Karpas-422 (cell line): ENCODE results near the gene FBXO9. TPM values are rescaled to one million over a fixed set of nuclear protein-coding genes. Genes with fewer than 3 reads are reported as not detected.

Experiments used
- DNase-seq: peaks from one replicate; pipeline ENCODE4 v3.0.0-alpha.2; 2015
- H2AFZ ChIP-seq: fragments of 200-600 bp; sonication (generic); 2 replicates; pipeline ENCODE4 v1.6.1; 2014; ENCODE audit warnings: antibody characterized with exemption, low read length, mixed read lengths
- H3K27ac ChIP-seq: fragments of 200-600 bp; sonication (generic); 2 replicates; pipeline ENCODE4 v1.5.1; 2014; ENCODE audit warnings: mild to moderate bottlenecking, low read length, moderate library complexity
- H3K27me3 ChIP-seq: fragments of 200-600 bp; sonication (generic); 2 replicates; pipeline ENCODE4 v1.6.1; 2014; ENCODE audit warnings: low read length, mixed read lengths
- H3K36me3 ChIP-seq: fragments of 200-600 bp; sonication (generic); 2 replicates; pipeline ENCODE4 v1.6.1; 2014; ENCODE audit warnings: low read length, mixed read lengths; ENCODE audit not compliant: insufficient read depth
- H3K4me1 ChIP-seq: fragments of 200-600 bp; sonication (generic); 2 replicates; pipeline ENCODE4 v1.6.1; 2014; ENCODE audit warnings: mild to moderate bottlenecking, low read length, mixed read lengths
- H3K4me2 ChIP-seq: fragments of 200-600 bp; sonication (generic); 2 replicates; pipeline ENCODE4 v1.6.1; 2014; ENCODE audit warnings: low read length, low read depth, mild to moderate bottlenecking; ENCODE audit not compliant: poor library complexity, severe bottlenecking
- H3K4me3 ChIP-seq: fragments of 200-600 bp; sonication (generic); 2 replicates; pipeline ENCODE4 v1.5.1; 2014; ENCODE audit warnings: mild to moderate bottlenecking, antibody characterized with exemption, low read length, mixed read lengths
- H3K79me2 ChIP-seq: fragments of 200-600 bp; sonication (generic); 2 replicates; pipeline ENCODE4 v1.6.1; 2014; ENCODE audit warnings: mild to moderate bottlenecking, low read length, mixed read lengths
- H3K9ac ChIP-seq: fragments of 200-600 bp; sonication (generic); 2 replicates; pipeline ENCODE4 v1.6.0; 2014; ENCODE audit warnings: low read length
- H3K9me2 ChIP-seq: fragments of 200-600 bp; sonication (generic), shearing (Covaris generic); replicated peaks from 2 replicates; pipeline ENCODE4 v1.6.0; 2014; ENCODE audit warnings: mild to moderate bottlenecking, low read length, moderate library complexity; ENCODE audit not compliant: insufficient read depth
- H3K9me3 ChIP-seq: fragments of 300-700, 200-600 bp; sonication (generic); 2 replicates; pipeline ENCODE4 v1.6.1; 2014; ENCODE audit warnings: low read length, mixed read lengths
- H4K20me1 ChIP-seq: fragments of 200-600 bp; sonication (generic); 2 replicates; pipeline ENCODE4 v1.6.1; 2014; ENCODE audit warnings: mild to moderate bottlenecking, antibody characterized with exemption, low read length, low read depth; ENCODE audit not compliant: insufficient read depth
- total RNA-seq: library from RNA; depleted of rRNA; stranded (reverse); fragments of >200 nt; shearing (Covaris generic); gene quantifications from 2 replicates; pipeline ENCODE4 v1.2.3, GENCODE V29; 2014; ENCODE audit warnings: low replicate concordance

The FBXO9 gene
- total RNA-seq, 1 experiment from 2014 or later: 41.5 TPM

DNA sequence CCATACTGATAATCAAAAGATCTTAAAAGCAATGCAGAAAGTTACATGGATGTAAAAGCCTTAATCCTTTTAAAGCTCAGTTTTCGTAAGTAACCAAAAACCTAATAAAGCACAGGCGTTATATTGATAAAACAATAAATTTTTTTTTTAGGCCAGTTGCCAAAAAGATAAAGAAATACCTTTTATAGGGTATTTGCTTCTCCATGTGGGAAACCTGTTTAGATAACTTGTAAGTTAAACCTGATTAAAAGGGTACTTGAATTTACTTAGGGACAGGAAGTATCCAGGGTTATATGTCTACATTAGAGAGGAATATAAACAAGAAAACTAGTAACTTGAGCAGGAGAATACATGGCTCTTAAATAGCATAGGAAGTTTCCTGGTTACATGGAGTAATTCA is 21.1 kb downstream of the FBXO9 start:
- no peak overlapping the region for H2AFZ ChIP-seq
- no peak overlapping the region for H3K4me3 ChIP-seq
- no peaks in the 10 kb centered on the region for H3K27me3 ChIP-seq
- H3K4me1 ChIP-seq: no peaks in the 10 kb centered on the region
- peaks cover 6% of the 10 kb centered on the region; the same call in 1 of the 2 replicates for H3K79me2 ChIP-seq
- DNase-seq: no peak
- H3K4me2 ChIP-seq: no peak overlapping the region
- peaks cover 44% of the 10 kb centered on the region; the same call in 1 of the 2 replicates for H3K36me3 ChIP-seq
- no peak overlapping the region for H3K9ac ChIP-seq
- H3K9me3 ChIP-seq: no peaks in the 10 kb centered on the region
- no peaks in the 10 kb centered on the region for H4K20me1 ChIP-seq
- no peak overlapping the region for H3K27ac ChIP-seq
- no peaks in the 10 kb centered on the region for H3K9me2 ChIP-seq

DNA sequence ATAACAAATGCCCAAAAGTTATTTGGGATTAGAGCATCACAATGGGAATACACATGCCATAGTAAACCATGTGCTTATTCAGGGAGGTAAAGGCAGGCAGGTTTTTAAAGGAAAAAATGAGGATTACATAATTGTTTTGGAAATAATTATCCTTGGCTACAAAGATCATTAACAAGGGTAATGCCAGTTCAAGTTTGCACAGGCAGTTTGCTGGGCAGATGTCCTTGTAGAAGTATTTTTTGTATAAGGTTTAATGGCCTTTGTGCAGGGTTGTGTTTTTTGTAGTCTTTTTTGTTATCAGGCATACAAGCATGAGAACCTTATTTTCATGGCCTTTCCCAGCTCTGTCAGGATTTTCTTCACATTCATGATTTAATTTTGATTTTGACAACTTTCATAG is 24.7 kb downstream of the FBXO9 start:
- Histone ChIP-seq H3K79me2 (0 out of 2 replicates have a peak, but pooled peaks cover 2% of the 10 kb centered on the region), H3K9ac (no peak overlapping the region), H3K9me2 (no peaks in the 10 kb centered on the region), H3K36me3 (peaks cover 36% of the 10 kb centered on the region; the same call in 1 of the 2 replicates), H3K27me3 (no peaks in the 10 kb centered on the region), H2AFZ (no peak overlapping the region), H3K4me3 (no peak overlapping the region), H3K4me1 (no peaks in the 10 kb centered on the region), H3K4me2 (no peak overlapping the region), H3K9me3 (no peaks in the 10 kb centered on the region), H4K20me1 (no peaks in the 10 kb centered on the region), H3K27ac (no peak overlapping the region)
- DNase-seq: no peak

DNA sequence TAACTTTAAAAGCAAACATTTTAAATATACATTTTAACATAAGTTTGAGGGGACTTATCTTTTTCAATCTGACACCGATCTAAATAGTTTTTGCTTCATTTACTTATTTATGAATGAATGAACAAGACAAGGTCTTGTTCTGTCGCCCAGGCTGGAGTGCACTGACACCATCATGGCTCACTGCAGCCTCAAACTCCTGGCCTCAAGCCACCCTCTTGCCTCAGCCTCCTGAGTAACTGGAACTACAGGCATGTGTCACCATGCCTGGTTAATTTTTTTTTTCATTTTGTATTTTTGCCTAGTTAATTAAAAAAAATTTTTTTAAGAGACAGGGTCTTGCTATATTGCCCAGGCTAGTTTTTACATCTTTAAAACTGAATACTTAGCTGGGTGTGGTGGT is 25.4 kb downstream of the FBXO9 start:
- peaks cover 38% of the 10 kb centered on the region; the same call in 1 of the 2 replicates for H3K36me3 ChIP-seq
- H3K27ac ChIP-seq: no peak overlapping the region
- no peak overlapping the region for H3K4me2 ChIP-seq

DNA sequence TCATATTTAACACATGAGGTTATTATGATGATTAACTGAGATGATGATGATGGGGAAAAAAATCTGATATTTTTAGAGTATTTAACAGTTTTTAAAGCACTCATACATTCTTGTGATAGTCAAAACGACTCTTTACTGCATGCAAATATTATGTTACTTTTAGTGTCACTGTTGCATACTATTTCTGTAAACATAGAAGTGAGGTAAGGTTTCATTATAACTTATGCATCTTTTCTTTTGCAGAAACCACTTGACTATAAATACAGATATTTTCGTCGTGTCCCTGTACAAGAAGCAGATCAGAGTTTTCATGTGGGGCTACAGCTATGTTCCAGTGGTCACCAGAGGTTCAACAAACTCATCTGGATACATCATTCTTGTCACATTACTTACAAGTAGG is 30.1 kb downstream of the FBXO9 start:
- Histone ChIP-seq H2AFZ (no peak overlapping the region), H3K36me3 (peaks cover 48% of the 10 kb centered on the region; the same call in 1 of the 2 replicates), H3K4me3 (no peak overlapping the region), H3K4me1 (no peaks in the 10 kb centered on the region), H3K27me3 (no peaks in the 10 kb centered on the region), H3K9me3 (no peaks in the 10 kb centered on the region), H3K9ac (no peak overlapping the region), H4K20me1 (no peaks in the 10 kb centered on the region), H3K4me2 (no peak overlapping the region), H3K27ac (no peak overlapping the region), H3K79me2 (no peaks in the 10 kb centered on the region), H3K9me2 (no peaks in the 10 kb centered on the region)
- DNase-seq: no peak

More for the DNA sequence above, 25.4 kb downstream of the FBXO9 start:
- Histone ChIP-seq H3K4me1 (no peaks in the 10 kb centered on the region), H3K79me2 (0 out of 2 replicates have a peak, but pooled peaks cover 2% of the 10 kb centered on the region), H3K27me3 (no peaks in the 10 kb centered on the region), H3K9ac (no peak overlapping the region), H4K20me1 (no peaks in the 10 kb centered on the region), H3K9me3 (no peaks in the 10 kb centered on the region), H2AFZ (no peak overlapping the region), H3K9me2 (no peaks in the 10 kb centered on the region), H3K4me3 (no peak overlapping the region)
- DNase-seq: no peak

DNA sequence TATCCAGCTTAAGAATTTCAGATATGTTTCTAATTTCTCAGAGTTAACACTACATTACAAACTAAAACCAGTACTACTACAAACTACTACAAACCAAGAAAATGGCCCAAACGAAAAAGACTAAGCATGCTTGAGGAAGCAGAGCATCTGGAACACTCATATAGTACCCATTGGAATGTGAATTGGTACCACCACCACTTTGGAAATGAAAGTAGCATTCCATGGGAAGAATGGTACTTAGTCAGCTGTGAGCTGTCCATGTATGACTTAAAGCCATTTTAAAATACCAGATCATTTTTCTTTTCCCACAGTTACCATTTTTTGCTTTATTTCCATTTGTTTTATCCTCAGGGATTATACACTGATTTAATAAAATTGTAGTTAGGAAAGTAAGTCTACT is 30.5 kb downstream of the FBXO9 start:
- Histone ChIP-seq H3K4me1 (no peaks in the 10 kb centered on the region), H3K27me3 (no peaks in the 10 kb centered on the region), H3K4me2 (no peak overlapping the region), H3K9ac (no peak overlapping the region), H3K79me2 (no peaks in the 10 kb centered on the region), H3K4me3 (no peak overlapping the region), H2AFZ (no peak overlapping the region), H3K9me3 (no peaks in the 10 kb centered on the region), H3K36me3 (peaks cover 48% of the 10 kb centered on the region; the same call in 1 of the 2 replicates), H4K20me1 (no peaks in the 10 kb centered on the region), H3K27ac (no peak overlapping the region), H3K9me2 (no peaks in the 10 kb centered on the region)
- no peak for DNase-seq

DNA sequence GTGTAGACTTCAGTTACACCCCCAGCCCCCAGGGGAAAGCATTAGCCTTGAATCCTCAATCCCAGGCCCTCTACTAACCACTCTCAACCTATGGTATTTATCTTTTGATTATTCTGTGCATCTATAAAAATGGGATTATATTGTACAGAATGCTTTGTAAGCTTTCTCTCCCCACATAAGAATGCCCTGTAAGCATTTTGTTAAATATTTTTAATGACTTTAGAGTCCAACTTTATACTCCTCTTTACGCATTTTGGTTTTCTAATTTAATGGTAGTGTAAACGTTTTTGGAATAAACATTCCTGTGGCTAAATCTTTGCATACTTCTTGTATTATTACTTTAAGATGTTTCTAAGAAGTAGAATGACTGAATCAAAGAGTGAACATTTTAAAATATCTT is 35.4 kb downstream of the FBXO9 start:
- H2AFZ ChIP-seq: no peak overlapping the region
- H3K9me3 ChIP-seq: no peaks in the 10 kb centered on the region
- no peak overlapping the region for H3K9ac ChIP-seq
- no peak overlapping the region for H3K4me2 ChIP-seq
- DNase-seq: no peak
- no peaks in the 10 kb centered on the region for H3K9me2 ChIP-seq
- H3K4me1 ChIP-seq: no peaks in the 10 kb centered on the region
- H4K20me1 ChIP-seq: no peaks in the 10 kb centered on the region
- H3K79me2 ChIP-seq: no peaks in the 10 kb centered on the region
- H3K27ac ChIP-seq: no peak overlapping the region
- H3K4me3 ChIP-seq: no peak overlapping the region
- H3K36me3 ChIP-seq: peaks cover 28% of the 10 kb centered on the region; the same call in 1 of the 2 replicates
- H3K27me3 ChIP-seq: no peaks in the 10 kb centered on the region

DNA sequence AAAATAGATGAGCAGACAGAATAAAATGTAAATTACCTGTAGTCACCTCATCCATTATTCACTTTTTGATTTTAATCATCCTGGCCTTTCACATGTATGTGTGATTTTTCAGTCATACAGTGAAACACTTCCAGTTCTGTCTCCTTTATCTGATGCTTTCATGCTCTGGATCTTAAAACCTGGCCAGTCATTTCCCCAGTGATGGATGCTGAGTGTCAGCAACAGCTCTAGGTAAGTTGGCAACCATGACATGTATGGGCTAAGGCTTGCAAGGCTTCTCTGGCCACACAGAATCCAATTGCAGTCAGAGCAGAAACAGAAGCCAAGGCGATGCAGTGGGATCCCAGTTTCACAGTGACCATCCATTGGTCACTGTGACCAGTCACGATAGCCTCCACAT is 35.8 kb downstream of the FBXO9 start:
- Histone ChIP-seq H4K20me1 (no peaks in the 10 kb centered on the region), H2AFZ (no peak overlapping the region), H3K9me2 (no peaks in the 10 kb centered on the region), H3K36me3 (peaks cover 23% of the 10 kb centered on the region; the same call in 1 of the 2 replicates), H3K4me2 (no peak overlapping the region), H3K4me1 (no peaks in the 10 kb centered on the region), H3K9me3 (no peaks in the 10 kb centered on the region), H3K4me3 (no peak overlapping the region), H3K27ac (no peak overlapping the region), H3K9ac (no peak overlapping the region), H3K79me2 (no peaks in the 10 kb centered on the region), H3K27me3 (no peaks in the 10 kb centered on the region)
- no peak for DNase-seq

DNA sequence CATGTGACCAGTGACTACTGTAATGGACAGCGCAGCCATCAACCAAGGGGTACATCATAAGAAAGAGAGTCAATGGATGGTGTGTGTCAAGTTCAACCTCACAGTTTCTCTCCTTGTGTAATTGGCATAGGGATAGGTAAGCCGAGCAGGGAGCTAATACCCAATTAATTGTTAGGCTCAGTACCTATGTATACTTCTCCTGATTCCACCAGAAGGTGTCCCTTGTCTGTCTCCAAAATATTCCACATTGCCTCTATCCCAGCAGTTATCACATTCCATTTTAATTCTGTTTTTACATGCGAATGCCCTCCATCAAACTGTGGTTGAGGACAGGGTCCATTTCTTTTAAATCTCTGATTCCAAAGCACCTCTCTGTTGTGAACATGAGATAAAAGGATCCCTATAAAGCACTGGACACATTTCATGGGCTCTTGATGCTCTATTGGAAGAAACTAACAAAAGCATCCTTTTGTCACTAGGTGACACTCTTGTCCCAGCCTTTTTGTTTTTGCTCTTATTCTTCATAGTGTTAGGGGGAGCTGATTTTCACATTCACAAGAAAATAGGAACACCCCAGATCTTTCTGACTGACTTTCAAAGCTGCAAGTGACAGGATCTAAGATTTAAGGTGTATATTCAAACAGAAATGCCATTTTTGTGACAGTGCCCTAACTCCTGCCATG is 38.9 kb downstream of the FBXO9 start:
- Histone ChIP-seq H4K20me1 (no peaks in the 10 kb centered on the region), H3K27me3 (no peaks in the 10 kb centered on the region), H3K4me2 (no peak overlapping the region), H3K9me2 (no peaks in the 10 kb centered on the region), H3K9ac (no peak overlapping the region), H2AFZ (no peak overlapping the region), H3K4me3 (no peak overlapping the region), H3K36me3 (0 out of 2 replicates have a peak, but pooled peaks cover under 1% of the 10 kb centered on the region), H3K9me3 (no peaks in the 10 kb centered on the region), H3K79me2 (no peaks in the 10 kb centered on the region), H3K27ac (no peak overlapping the region), H3K4me1 (no peaks in the 10 kb centered on the region)
- DNase-seq: peak; percentile 56
